ENCODE measurements around the gene LAT. TPM values are rescaled to one million over a fixed set of nuclear protein-coding genes. Genes with fewer than 3 reads are reported as not detected.
"Not testable (repeated sequence)": the region's sequence is repeated elsewhere in the genome, so short reads cannot be mapped to it uniquely, and the experiment has no call there.

LAT gene
- total RNA-seq, 1 donor from 2014 or later: 1.6 TPM

- intact Hi-C loops (cut with micrococcal nuclease): no loop called here
- DNase-seq (no peak), ATAC-seq (no peak)
Measured at GRCh38 chr16:28998837-28999236, 14.0 kb downstream of the LAT start.

- DNase-seq (no peak), ATAC-seq (no peak)
- intact Hi-C loops (cut with micrococcal nuclease): no loop called here
Measured at GRCh38 chr16:28999577-28999976, 14.7 kb downstream of the LAT start.

- ATAC-seq (no peak), DNase-seq (no peak)
- intact Hi-C loops (cut with micrococcal nuclease): no loop called here
Measured at GRCh38 chr16:29000019-29000418, 15.2 kb downstream of the LAT start.

GRCh38 chr16:29004496-29005139 lies 19.8 kb downstream of the LAT start:
- intact Hi-C loops (cut with micrococcal nuclease); ATAC-seq; DNase-seq: not testable (repeated sequence)

- DNase-seq: no peak
- ATAC-seq: no peak
- intact Hi-C loops (cut with micrococcal nuclease): no loop called here
Measured at GRCh38 chr16:29007730-29008593, 23.1 kb downstream of the LAT start.

- no peak for DNase-seq
- intact Hi-C loops (cut with micrococcal nuclease): no loop called here
- ATAC-seq: no peak
Measured at GRCh38 chr16:29009050-29009837, 24.4 kb downstream of the LAT start.

GRCh38 chr16:29009838-29010166 lies 24.9 kb downstream of the LAT start:
- no peak for DNase-seq
- intact Hi-C loops (cut with micrococcal nuclease): no loop called here
- no peak for ATAC-seq

GRCh38 chr16:29011112-29011511 lies 26.3 kb downstream of the LAT start:
- DNase-seq (no peak), ATAC-seq (no peak)
- intact Hi-C loops (cut with micrococcal nuclease): no loop called here

GRCh38 chr16:29011851-29012250 lies 27.0 kb downstream of the LAT start:
- DNase-seq (no peak), ATAC-seq (no peak)
- intact Hi-C loops (cut with micrococcal nuclease): no loop called here

- DNase-seq (no peak), ATAC-seq (no peak)
- intact Hi-C loops (cut with micrococcal nuclease): no loop called here
Measured at GRCh38 chr16:29012913-29013553, 28.2 kb downstream of the LAT start.

- DNase-seq (no peak), ATAC-seq (no peak)
- intact Hi-C loops (cut with micrococcal nuclease): no loop called here
Measured at GRCh38 chr16:29014561-29015069, 29.8 kb downstream of the LAT start.

GRCh38 chr16:29022196-29022595 lies 37.3 kb downstream of the LAT start:
- DNase-seq (no peak), ATAC-seq (no peak)
- intact Hi-C loops (cut with micrococcal nuclease): no loop called here

GRCh38 chr16:29023279-29024277 lies 38.7 kb downstream of the LAT start:
- intact Hi-C loops (cut with micrococcal nuclease): no loop called here
- ATAC-seq (no peak), DNase-seq (no peak)

- intact Hi-C loops (cut with micrococcal nuclease): no loop called here
- DNase-seq: no peak
- ATAC-seq: no peak
Measured at GRCh38 chr16:29024278-29024677, 39.4 kb downstream of the LAT start.

- no peak for ATAC-seq
- no peak for DNase-seq
- intact Hi-C loops (cut with micrococcal nuclease): no loop called here
Measured at GRCh38 chr16:29025218-29025617, 40.4 kb downstream of the LAT start.

- DNase-seq (no peak), ATAC-seq (no peak)
- intact Hi-C loops (cut with micrococcal nuclease): no loop called here
Measured at GRCh38 chr16:29025735-29026134, 40.9 kb downstream of the LAT start.

- ATAC-seq (no peak), DNase-seq (no peak)
- intact Hi-C loops (cut with micrococcal nuclease): no loop called here
Measured at GRCh38 chr16:29028457-29029167, 43.8 kb downstream of the LAT start.
